Panc1 (cell line): ENCODE measurements around the gene LMNA. TPM values are rescaled to one million over a fixed set of nuclear protein-coding genes. Genes with fewer than 3 reads are reported as not detected.
A peak's percentile ranks its signal among the peaks of the same experiment; 100 is the strongest.

ENCODE experiments used
- ATAC-seq: fragments of 200-7000 bp; cut with Tn5 transposase; 2 replicates; pipeline ENCODE4 v1.9.1; 2020; ENCODE audit warnings: mild to moderate bottlenecking, moderate library complexity
- BruUV-seq: library from RNA; stranded (reverse); fragments of 400-500 nt; replicated peaks from 2 replicates; lab custom pipeline; 2021; lab: Mats Ljungman, UMichigan
- CTCF ChIA-PET: fragments of 300-600 bp; sonication (Branson Sonifier 250); formaldehyde crosslinking; loops from one replicate; lab custom pipeline; 2022; ENCODE audit warnings: antibody characterized with exemption; lab: Charles Lee
- POLR2A ChIA-PET: fragments of 300-600 bp; sonication (Branson Sonifier 250); formaldehyde crosslinking; loops from one replicate; lab custom pipeline; 2022; ENCODE audit warnings: antibody characterized with exemption; lab: Charles Lee
- DNase-seq: peaks from one replicate; pipeline ENCODE4 v3.0.0-alpha.2; 2010; ENCODE audit warnings: low read depth, low spot score
- H3K27ac ChIP-seq: 2 replicates; pipeline ENCODE4 v1.5.1; 2011; ENCODE audit warnings: mild to moderate bottlenecking, low read length, inconsistent platforms
- H3K27me3 ChIP-seq: fragments of 200-500 bp; sonication (Bioruptor generic); 2 replicates; pipeline ENCODE4 v1.6.0; 2014; ENCODE audit warnings: low read length, inconsistent platforms; ENCODE audit not compliant: control insufficient read depth, insufficient read depth
- H3K36me3 ChIP-seq: fragments of 200-500 bp; sonication (Bioruptor generic); 2 replicates; pipeline ENCODE4 v1.5.1; 2014; ENCODE audit warnings: inconsistent platforms, mild to moderate bottlenecking, low read length, moderate library complexity; ENCODE audit not compliant: control insufficient read depth, insufficient read depth
- H3K4me1 ChIP-seq: 2 replicates; pipeline ENCODE4 v1.5.1; 2011; ENCODE audit warnings: inconsistent platforms, mild to moderate bottlenecking, low read length, moderate library complexity; ENCODE audit not compliant: control insufficient read depth, insufficient read depth
- H3K4me3 ChIP-seq, 2 experiments: 2 replicates each; pipeline ENCODE4 v1.5.1; 2011 to 2012; ENCODE audit warnings: low read depth in 2 of 2, low read length in 2 of 2, mild to moderate bottlenecking in 2 of 2, inconsistent platforms in 1 of 2, moderate library complexity in 1 of 2
- H3K9me3 ChIP-seq: fragments of 200-500 bp; sonication (Bioruptor generic); 2 replicates; pipeline ENCODE4 v1.5.1; 2014; ENCODE audit warnings: low read depth, mild to moderate bottlenecking, inconsistent platforms, low read length, moderate library complexity; ENCODE audit not compliant: control insufficient read depth, insufficient read depth
- POLR2AphosphoS5 ChIP-seq: IDR thresholded peaks from 2 replicates; pipeline ENCODE4 v1.6.1; 2012; ENCODE audit warnings: mild to moderate bottlenecking, low read depth, low read length, moderate library complexity
- SIN3A ChIP-seq: IDR thresholded peaks from 2 replicates; pipeline ENCODE4 v1.6.1; 2012; ENCODE audit warnings: low read depth, mild to moderate bottlenecking, low read length, moderate library complexity, borderline replicate concordance; ENCODE audit not compliant: insufficient read depth
- TCF7L2 ChIP-seq: IDR thresholded peaks from 2 replicates; pipeline ENCODE4 v1.6.1; 2011; ENCODE audit warnings: mild to moderate bottlenecking, low read depth, low read length, inconsistent platforms
- in situ Hi-C: cut with HindIII; loops from 2 replicates; pipeline ENCODE4 v1.10.0; 2016; ENCODE audit warnings: low sequenced_read_pairs, low pct_unique_long_range_greater_than_20kb
- intact Hi-C: fragments of 100-400 bp; cut with micrococcal nuclease; formaldehyde crosslinking; loops from one replicate; pipeline ENCODE4 v1.10.0; 2022; ENCODE audit not compliant: unreplicated experiment
- total RNA-seq: library from RNA; stranded (reverse); gene quantifications from one replicate; pipeline ENCODE4 v1.2.1, GENCODE V29; 2021; ENCODE audit not compliant: unreplicated experiment
- TF ChIP-seq, protein P1 (sequence below), 2 experiments: IDR thresholded peaks; 2 replicates each; pipeline ENCODE4 v1.6.1; 2011 to 2012; ENCODE audit warnings: low read depth in 2 of 2, control low read depth in 1 of 2, low read length in 1 of 2, mild to moderate bottlenecking in 1 of 2, moderate library complexity in 1 of 2; ENCODE audit not compliant: insufficient read depth in 1 of 2
- TF ChIP-seq, protein P2 (sequence below): fragments of 450-650 bp; IDR thresholded peaks from 2 replicates; pipeline ENCODE4 v1.5.1; 2017; ENCODE audit warnings: mild to moderate bottlenecking

The LMNA gene
- total RNA-seq, 1 experiment from 2014 or later = 691 TPM

DNA sequence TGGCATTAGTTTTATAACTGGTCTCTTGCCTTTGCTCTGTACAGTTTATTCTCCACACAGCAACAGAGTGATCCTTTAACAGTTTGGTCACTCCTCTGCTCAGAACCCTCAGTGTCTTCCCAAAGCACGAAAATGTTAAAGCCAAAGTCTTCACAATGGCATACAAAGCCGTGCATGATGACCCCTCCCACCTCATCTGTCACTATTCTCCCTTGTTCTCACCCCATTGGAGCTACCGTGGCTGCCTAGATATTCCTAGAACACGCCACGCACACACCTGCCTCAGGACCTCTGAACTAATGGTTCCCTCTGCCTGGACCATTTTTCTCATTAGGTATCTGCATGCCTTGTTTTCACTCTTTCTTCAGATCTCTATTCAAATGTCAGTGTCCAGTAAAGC is 30.2 kb downstream of the LMNA start:
- POLR2A ChIA-PET = interaction anchor here (0.6 to 1.1 kb wide), 2 partner anchors 39 to 69 kb away, joined by 5 to 6 read pairs; partner anchors contain the start of gene PMF1
- peaks cover 31% of the 10 kb centered on the region for H3K4me1 ChIP-seq
- H3K36me3 ChIP-seq = no peaks in the 10 kb centered on the region
- no TSS peak for BruUV-seq
- TF ChIP-seq POLR2AphosphoS5 = 0 out of 2 replicates have a peak, but pooled peaks have one; percentile 18
- TF ChIP-seq, protein P1, sequence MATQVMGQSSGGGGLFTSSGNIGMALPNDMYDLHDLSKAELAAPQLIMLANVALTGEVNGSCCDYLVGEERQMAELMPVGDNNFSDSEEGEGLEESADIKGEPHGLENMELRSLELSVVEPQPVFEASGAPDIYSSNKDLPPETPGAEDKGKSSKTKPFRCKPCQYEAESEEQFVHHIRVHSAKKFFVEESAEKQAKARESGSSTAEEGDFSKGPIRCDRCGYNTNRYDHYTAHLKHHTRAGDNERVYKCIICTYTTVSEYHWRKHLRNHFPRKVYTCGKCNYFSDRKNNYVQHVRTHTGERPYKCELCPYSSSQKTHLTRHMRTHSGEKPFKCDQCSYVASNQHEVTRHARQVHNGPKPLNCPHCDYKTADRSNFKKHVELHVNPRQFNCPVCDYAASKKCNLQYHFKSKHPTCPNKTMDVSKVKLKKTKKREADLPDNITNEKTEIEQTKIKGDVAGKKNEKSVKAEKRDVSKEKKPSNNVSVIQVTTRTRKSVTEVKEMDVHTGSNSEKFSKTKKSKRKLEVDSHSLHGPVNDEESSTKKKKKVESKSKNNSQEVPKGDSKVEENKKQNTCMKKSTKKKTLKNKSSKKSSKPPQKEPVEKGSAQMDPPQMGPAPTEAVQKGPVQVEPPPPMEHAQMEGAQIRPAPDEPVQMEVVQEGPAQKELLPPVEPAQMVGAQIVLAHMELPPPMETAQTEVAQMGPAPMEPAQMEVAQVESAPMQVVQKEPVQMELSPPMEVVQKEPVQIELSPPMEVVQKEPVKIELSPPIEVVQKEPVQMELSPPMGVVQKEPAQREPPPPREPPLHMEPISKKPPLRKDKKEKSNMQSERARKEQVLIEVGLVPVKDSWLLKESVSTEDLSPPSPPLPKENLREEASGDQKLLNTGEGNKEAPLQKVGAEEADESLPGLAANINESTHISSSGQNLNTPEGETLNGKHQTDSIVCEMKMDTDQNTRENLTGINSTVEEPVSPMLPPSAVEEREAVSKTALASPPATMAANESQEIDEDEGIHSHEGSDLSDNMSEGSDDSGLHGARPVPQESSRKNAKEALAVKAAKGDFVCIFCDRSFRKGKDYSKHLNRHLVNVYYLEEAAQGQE (IDR thresholded peaks at IDR 0.05; ENCODE audit: insufficient read depth in 1 of 2, low read depth in 2 of 2, low read length in 1 of 2) = no peak
- no peaks in the 10 kb centered on the region for H3K9me3 ChIP-seq
- no peak for ATAC-seq
- H3K27me3 ChIP-seq = no peaks in the 10 kb centered on the region
- CTCF ChIA-PET = interaction anchor here (1.5 kb wide), 1 partner anchor 81 kb away, joined by 21 read pairs; no protein-coding TSS in a partner anchor
- intact Hi-C loops = no loop called here
- no peak overlapping the region for H3K4me3 ChIP-seq
- H3K27ac ChIP-seq = no peak overlapping the region
- no peak for DNase-seq
- in situ Hi-C loops = no loop called here

DNA sequence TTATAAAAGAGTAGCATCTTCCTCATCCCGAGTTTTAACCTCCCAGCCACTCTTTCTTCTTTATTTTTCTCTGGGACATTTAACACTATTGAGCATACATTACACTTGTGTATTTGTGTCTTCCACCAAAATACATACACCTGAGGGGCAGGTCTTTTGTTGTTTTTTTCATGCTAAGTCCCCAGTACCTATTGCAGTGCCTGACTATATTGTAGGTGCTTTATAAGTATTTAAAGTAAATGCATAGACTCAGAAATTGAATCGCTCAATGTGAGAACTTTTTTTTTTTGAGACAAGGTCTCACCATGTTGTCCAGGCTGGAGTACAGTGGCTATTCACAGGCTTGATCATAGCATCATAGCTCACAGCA is 31.1 kb downstream of the LMNA start:
- no peak overlapping the region for H3K27ac ChIP-seq
- peaks cover 24% of the 10 kb centered on the region for H3K4me1 ChIP-seq
- TF ChIP-seq TCF7L2 (no peak), POLR2AphosphoS5 (no peak), SIN3A (no peak)
- TF ChIP-seq, protein P1 (IDR thresholded peaks at IDR 0.05; ENCODE audit: insufficient read depth in 1 of 2, low read depth in 2 of 2, low read length in 1 of 2) = no peak
- TF ChIP-seq, protein P2, sequence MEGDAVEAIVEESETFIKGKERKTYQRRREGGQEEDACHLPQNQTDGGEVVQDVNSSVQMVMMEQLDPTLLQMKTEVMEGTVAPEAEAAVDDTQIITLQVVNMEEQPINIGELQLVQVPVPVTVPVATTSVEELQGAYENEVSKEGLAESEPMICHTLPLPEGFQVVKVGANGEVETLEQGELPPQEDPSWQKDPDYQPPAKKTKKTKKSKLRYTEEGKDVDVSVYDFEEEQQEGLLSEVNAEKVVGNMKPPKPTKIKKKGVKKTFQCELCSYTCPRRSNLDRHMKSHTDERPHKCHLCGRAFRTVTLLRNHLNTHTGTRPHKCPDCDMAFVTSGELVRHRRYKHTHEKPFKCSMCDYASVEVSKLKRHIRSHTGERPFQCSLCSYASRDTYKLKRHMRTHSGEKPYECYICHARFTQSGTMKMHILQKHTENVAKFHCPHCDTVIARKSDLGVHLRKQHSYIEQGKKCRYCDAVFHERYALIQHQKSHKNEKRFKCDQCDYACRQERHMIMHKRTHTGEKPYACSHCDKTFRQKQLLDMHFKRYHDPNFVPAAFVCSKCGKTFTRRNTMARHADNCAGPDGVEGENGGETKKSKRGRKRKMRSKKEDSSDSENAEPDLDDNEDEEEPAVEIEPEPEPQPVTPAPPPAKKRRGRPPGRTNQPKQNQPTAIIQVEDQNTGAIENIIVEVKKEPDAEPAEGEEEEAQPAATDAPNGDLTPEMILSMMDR = no peak
- ATAC-seq (no peak), DNase-seq (no peak)
- no TSS peak for BruUV-seq
- no peaks in the 10 kb centered on the region for H3K27me3 ChIP-seq
- H3K36me3 ChIP-seq = no peaks in the 10 kb centered on the region
- H3K4me3 ChIP-seq = no peak overlapping the region
- POLR2A ChIA-PET = interaction anchor here (1.1 kb wide), 1 partner anchor 68 kb away, joined by 5 read pairs; the partner anchor contains the start of gene PMF1
- H3K9me3 ChIP-seq = no peaks in the 10 kb centered on the region
- in situ Hi-C loops = no loop called here
- intact Hi-C loops = loop anchor here (1.0 kb wide), 1 partner anchor 80 kb away; no protein-coding TSS in a partner anchor
- CTCF ChIA-PET = interaction anchor here (0.6 to 1.5 kb wide), 3 partner anchors 20 to 80 kb away, joined by 3 to 21 read pairs (median 6); no protein-coding TSS in a partner anchor
